GM19239 (cell line): ENCODE measurements around the gene COX20.

ENCODE experiments used
- DNase-seq: peaks from one replicate; pipeline ENCODE4 v3.0.0; 2011; ENCODE audit warnings: low spot score; ENCODE audit not compliant: insufficient read length
- FAIRE-seq: peaks from 2 replicates; lab custom pipeline; 2011; peaks lifted over from hg19 to GRCh38; lab: Jason Lieb, UNC

The COX20 gene

GRCh38 chr1:244850099-244850852 lies 14.8 kb downstream of the COX20 start:
- DNase-seq, result no peak
- no peak for FAIRE-seq

- no peak for DNase-seq
- no peak for FAIRE-seq
These were observed 15.4 kb downstream of the COX20 start for GRCh38 chr1:244850896-244851295.

- FAIRE-seq (no peak), DNase-seq (no peak)
These were observed 16.2 kb downstream of the COX20 start for GRCh38 chr1:244851546-244852231.

DNA sequence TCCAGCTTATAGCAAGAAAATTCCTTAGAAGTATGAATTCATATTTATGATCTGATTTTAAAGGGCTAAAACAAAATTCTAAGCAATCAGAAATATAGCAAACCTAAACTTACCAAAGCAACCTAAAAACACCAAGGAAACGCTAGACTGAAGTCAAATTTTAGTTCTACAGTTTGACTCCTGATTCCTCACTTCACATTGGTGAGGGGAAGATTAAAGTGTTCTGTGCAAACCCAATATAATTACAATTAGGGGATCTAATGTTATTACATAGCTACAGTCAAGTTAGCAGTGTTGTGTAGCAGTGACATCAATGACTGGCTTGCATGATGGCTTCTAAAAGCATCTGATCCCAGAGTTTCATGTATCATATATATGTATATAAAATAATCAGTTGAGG lies 17.2 kb downstream of the COX20 start:
- FAIRE-seq (no peak), DNase-seq (no peak)

DNA sequence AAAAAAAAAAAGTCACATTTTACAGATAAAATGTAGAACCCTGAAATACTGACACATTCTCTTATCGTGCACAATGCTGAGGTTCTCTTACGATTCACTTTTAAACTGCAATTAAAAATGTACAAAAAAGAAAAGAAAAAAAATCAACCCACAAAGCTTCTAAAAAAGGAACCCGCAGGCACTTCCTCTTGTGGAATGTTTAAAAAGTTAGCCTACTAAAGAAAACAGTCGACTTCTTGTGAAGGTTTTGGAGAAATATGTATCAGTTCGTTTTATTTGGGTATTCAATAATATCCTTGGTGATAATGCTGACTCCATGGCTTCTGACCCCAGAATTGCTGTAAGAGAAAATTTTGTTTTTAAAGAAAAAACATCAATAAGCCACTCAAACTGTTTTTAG lies 18.7 kb downstream of the COX20 start:
- FAIRE-seq (no peak), DNase-seq (no peak)

GRCh38 chr1:244854865-244855578 lies 19.6 kb downstream of the COX20 start:
- no peak for DNase-seq
- no peak for FAIRE-seq

DNA sequence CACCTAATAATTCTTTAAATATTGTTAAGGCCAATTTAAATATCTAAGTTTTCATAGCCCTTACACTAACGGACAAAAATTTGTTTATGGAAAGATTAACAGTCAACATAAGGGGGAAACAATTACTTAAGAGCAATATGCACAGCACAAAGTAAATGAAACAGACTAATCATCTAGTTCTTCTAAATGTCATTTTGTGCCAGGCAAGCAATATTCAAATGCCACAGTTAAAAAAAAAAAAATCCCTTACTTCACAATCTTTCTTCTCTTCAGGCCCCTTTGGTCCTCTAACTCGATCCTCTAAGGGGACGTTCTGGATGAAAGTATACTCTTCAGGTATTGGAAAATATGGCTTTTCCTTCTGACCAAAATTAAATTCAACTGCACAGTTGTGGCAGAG lies 22.3 kb downstream of the COX20 start:
- DNase-seq (no peak), FAIRE-seq (no peak)

DNA sequence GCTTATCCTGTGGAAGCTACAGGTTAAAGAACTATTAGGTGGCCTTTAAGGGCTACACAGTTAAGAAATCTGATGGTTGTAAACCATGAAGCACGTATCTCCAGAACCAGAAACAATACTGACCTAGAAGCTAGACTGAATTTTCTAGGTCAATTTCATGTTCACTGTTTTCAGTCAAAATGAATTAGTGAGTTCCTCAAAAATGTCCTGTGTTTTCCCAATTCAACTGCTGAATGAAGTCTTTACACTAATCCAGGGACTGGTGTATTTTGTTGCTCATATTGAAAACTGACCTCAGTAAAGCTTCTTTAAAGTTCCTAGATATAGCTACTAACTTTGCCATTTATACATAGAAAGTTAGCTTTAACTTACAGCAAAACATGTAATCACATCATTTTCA lies 22.9 kb downstream of the COX20 start:
- no peak for DNase-seq

DNA sequence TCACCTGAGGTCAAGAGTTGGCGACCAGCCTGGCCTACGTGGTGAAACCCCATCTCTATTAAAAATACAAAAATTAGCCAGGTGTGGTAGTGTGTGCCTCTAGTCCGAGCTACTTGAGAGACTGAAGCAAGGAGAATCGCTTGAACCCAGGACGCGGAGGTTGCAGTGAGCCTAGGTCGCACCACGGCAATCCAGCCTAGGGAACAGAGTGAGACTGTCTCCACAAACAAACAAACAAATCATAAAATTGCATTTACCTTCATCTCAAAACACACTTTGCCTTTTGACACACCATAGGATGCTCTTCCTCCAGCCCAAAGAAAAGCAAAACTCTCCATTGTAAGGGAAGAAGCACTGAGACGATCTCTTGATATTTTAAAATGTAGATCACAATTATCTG lies 24.6 kb downstream of the COX20 start:
- DNase-seq (no peak), FAIRE-seq (no peak)

More for the DNA sequence above, 22.9 kb downstream of the COX20 start:
- FAIRE-seq, result no peak

DNA sequence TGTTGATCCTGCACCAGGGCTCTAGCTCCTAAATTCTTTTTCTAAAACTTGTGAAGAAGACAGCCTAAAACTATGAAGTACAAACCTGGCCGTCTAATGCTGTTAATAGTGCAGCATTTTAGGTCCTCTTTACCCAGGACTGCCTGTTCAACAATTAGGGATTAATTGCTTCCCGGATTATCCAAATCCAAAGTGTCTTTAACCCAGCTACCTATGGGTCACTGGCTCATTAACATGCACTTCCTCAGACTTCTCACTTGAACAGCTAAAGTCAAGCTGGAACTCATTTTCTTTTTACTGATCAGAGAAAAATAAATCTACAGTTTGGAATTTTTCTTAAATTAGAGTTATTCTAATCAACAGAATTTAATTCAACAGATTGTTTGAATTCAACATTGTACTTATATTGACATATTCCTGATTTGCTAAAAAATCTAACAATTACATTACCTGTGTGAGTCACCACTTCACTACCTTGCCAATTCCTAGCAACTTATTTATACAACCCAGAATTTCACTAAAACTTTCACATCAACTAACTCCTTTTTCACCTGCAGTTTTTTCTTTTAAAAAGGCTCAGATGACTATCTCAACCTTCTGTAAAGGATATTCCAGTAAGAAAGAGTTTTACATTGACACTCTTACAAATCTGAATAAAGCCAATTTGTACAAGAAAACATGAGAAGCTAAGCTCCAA lies 25.6 kb downstream of the COX20 start:
- peak; percentile 42 for FAIRE-seq
- no peak for DNase-seq

GRCh38 chr1:244861683-244862082 lies 26.2 kb downstream of the COX20 start:
- FAIRE-seq, result peak; percentile 28
- no peak for DNase-seq

DNA sequence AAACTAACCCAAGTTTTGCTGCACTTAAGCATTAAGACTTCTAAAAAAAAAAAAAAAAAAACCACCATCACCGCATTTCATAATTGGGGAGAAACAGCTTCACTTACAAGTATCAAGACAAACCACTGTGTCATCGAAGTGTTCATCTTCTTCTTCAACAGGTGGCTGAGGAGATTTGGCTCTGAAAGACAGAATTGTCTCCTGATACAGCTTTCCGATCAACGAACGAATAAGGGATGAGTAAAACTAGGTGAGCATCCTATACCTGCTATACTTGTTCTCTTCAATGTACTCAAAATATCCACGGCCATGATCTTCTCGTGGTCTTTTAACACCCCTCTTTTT lies 26.9 kb downstream of the COX20 start:
- FAIRE-seq, result no peak

DNA sequence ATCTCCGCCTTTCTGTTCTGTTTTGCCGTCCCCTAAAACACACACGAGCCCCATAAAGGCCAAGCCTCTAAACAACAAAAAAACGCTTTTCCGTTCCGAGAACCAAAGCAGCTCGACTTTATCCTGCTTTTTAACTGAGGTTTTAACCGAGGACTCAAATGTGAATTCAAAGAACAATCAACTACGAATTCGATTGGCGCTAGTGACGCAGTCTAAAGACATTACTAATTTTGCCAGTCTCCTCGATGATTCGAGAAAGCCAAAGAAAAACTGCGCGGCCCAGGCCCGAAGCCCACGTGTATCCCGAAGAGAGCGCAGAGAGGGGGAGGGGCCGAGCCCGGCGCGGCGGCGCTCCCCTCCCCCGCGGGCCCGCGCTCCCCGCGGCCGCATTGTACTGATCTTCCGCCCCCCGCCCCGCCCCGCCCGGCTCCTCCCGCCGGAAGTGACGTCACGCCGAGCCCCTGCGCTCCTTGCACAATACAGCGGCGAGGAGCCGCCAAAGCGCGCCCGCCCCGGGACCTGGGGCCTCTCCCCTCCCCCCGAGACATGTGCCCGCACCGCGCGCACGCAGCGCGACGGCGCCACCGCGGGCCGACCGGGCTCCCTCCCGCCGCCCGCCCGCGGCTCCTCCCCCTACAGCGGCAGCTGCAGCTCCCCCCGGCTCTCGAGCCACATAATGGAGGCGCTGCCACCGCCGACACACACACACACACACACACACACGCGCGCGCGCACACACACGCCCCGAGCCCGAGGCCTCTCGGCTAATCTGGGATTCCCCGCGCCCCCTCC lies 27.4 kb downstream of the COX20 start:
- FAIRE-seq, result peak; percentile 71

More for the DNA sequence above, 26.9 kb downstream of the COX20 start:
- no peak for DNase-seq

GRCh38 chr1:244863491-244864252 lies 28.2 kb downstream of the COX20 start:
- FAIRE-seq, result no peak

More for the DNA sequence above, 27.4 kb downstream of the COX20 start:
- peak; percentile 65 for DNase-seq

DNA sequence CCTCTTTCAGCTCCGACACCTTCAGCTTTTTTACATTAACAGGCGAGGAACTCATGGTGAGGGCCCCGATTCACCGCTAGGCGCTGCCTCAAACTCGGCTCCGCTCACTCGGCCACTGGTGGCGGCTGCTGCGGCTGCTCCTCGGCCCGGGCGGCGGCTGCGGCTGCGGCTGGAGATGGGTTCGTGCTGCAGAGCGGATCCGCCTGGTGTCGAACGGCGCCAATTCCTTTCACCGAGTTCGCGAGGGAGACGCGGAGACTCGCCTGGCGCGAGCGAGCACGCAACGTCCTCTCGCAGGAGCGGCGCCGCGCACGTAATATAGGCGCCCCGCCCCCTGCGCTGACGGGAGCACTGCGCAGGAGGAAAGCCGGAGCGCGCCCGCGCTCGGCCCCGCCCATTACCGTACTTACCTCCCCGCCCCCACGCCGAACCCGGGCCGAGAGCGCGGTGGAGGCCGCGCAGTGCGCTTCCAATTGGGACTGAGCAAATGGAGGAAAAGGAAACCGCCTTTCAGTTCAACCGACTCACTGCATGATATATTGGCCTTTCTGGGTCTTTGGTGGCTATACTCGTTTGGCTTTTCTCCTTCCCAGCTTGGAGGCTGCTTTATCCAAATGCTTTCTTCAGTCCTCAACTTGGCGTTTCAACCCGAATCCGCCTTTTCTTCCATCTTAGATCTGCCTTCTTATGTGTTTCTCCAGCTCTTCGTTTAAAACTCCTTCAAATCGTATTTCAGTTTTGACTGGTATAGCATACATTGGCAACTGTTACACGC lies 29.0 kb downstream of the COX20 start, which contains the start of gene HNRNPU:
HNRNPU (minus strand) TSS at position 291 of the 775 bp plus-strand sequence; CDS start at position 55, 236 bp downstream.
- peak; percentile 76 for DNase-seq
- FAIRE-seq, result peak; percentile 93

More at GRCh38 chr1:244863491-244864252, 28.2 kb downstream of the COX20 start:
- no peak for DNase-seq

- DNase-seq, result no peak
- FAIRE-seq, result no peak
These were observed 29.5 kb downstream of the COX20 start for GRCh38 chr1:244865028-244865371.

DNA sequence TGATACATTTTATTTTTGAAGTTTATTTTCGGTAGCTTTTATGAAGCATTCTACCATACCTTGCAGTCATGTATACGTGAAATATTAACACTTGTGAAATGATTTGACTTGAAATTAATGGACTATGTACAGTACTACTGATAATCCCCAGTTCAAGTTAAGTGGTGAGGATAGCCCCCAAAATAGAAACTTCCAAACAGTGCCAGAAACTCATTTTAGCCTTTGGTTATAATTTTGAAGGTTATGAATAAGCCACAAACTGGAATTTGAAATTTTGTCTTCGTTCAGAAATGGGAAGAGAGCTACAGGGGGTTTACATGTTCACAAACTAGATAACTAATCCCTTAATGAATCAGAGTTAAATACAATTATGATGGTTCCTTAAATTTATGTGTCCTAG lies 30.4 kb downstream of the COX20 start:
- no peak for DNase-seq
- peak; percentile 57 for FAIRE-seq

- DNase-seq (no peak), FAIRE-seq (no peak)
These were observed 30.9 kb downstream of the COX20 start for GRCh38 chr1:244866355-244866754.
